SU-DHL-6 (cell line): Measurements from ENCODE around the gene GSTM2.

Source experiments
- H2AFZ ChIP-seq: fragments of 200-600 bp; sonication (generic); 2 replicates; pipeline ENCODE4 v1.6.1; 2014; ENCODE audit warnings: low read depth, mild to moderate bottlenecking, moderate library complexity, mixed read lengths, antibody characterized with exemption, low read length; ENCODE audit not compliant: severe bottlenecking
- H3F3A ChIP-seq: fragments of 200-600 bp; shearing (Covaris generic); 2 replicates; pipeline ENCODE4 v1.6.0; 2016; ENCODE audit warnings: antibody characterized with exemption, mild to moderate bottlenecking; ENCODE audit not compliant: insufficient read depth
- H3K27ac ChIP-seq: fragments of 200-600 bp; sonication (generic); 2 replicates; pipeline ENCODE4 v1.5.1; 2016; ENCODE audit warnings: low read depth, mild to moderate bottlenecking, low read length, moderate library complexity, mixed read lengths
- H3K27me3 ChIP-seq: fragments of 200-600 bp; sonication (generic), shearing (Covaris generic); 2 replicates; pipeline ENCODE4 v1.6.0; 2014; ENCODE audit warnings: mild to moderate bottlenecking, low read length
- H3K36me3 ChIP-seq: fragments of 200-600 bp; sonication (generic); 2 replicates; pipeline ENCODE4 v1.6.1; 2014; ENCODE audit warnings: mild to moderate bottlenecking, low read length, mixed read lengths
- H3K4me2 ChIP-seq: fragments of 300-600, 200-600 bp; shearing (Covaris generic), sonication (generic); 2 replicates; pipeline ENCODE4 v1.6.0; 2014; ENCODE audit warnings: low read length, low read depth, mild to moderate bottlenecking; ENCODE audit not compliant: poor library complexity, severe bottlenecking
- H3K4me3 ChIP-seq: fragments of 200-600 bp; sonication (generic); 2 replicates; pipeline ENCODE4 v1.5.1; 2014; ENCODE audit warnings: antibody characterized with exemption, low read length, mild to moderate bottlenecking, mixed read lengths; ENCODE audit not compliant: insufficient read depth, poor library complexity, severe bottlenecking
- H3K79me2 ChIP-seq: fragments of 200-600 bp; sonication (generic); 2 replicates; pipeline ENCODE4 v1.6.1; 2014; ENCODE audit warnings: mild to moderate bottlenecking, low read length, moderate library complexity; ENCODE audit not compliant: insufficient read depth
- H3K9ac ChIP-seq: fragments of 200-600 bp; sonication (generic); 2 replicates; pipeline ENCODE4 v1.7.0; 2014; ENCODE audit warnings: mild to moderate bottlenecking, low read length
- H3K9me2 ChIP-seq: fragments of 200-600 bp; sonication (generic); replicated peaks from 2 replicates; pipeline ENCODE4 v1.6.1; 2014; ENCODE audit warnings: low read length; ENCODE audit not compliant: insufficient read depth
- H3K9me3 ChIP-seq: fragments of 200-600 bp; sonication (generic); 2 replicates; pipeline ENCODE4 v1.6.1; 2014; ENCODE audit warnings: low read length, mixed read lengths; ENCODE audit not compliant: insufficient read depth
- H4K20me1 ChIP-seq: fragments of 200-600 bp; sonication (generic); 2 replicates; pipeline ENCODE4 v1.6.1; 2014; ENCODE audit warnings: low read depth, mild to moderate bottlenecking, antibody characterized with exemption, low read length, moderate library complexity, mixed read lengths
- EZH2phosphoT487 ChIP-seq: fragments of 200-600 bp; sonication (generic), shearing (Covaris generic); conservative IDR thresholded peaks from 2 replicates; pipeline ENCODE4 v1.6.1; 2018; ENCODE audit warnings: mild to moderate bottlenecking, antibody characterized with exemption, low read length, moderate library complexity, mixed read lengths
- TF ChIP-seq, protein P1 (sequence below): fragments of 200-600 bp; sonication (generic); IDR thresholded peaks from one replicate; pipeline ENCODE4 v1.5.1; 2017; ENCODE audit warnings: antibody characterized with exemption, mild to moderate bottlenecking, low read length, moderate library complexity; ENCODE audit not compliant: insufficient read depth, poor library complexity, severe bottlenecking

Gene GSTM2

GRCh38 chr1:109634771-109635750 lies 32.8 kb upstream of the GSTM2 start:
- H3K4me2 ChIP-seq: no peak overlapping the region
- H3K4me3 ChIP-seq: no peak overlapping the region
- H3K9me2 ChIP-seq: no peaks in the 10 kb centered on the region
- no peaks in the 10 kb centered on the region for H3K79me2 ChIP-seq
- H3K27ac ChIP-seq: no peak overlapping the region
- no peak overlapping the region for H2AFZ ChIP-seq
- no peaks in the 10 kb centered on the region for H3F3A ChIP-seq
- TF ChIP-seq EZH2phosphoT487: no peak
- TF ChIP-seq, protein P1, sequence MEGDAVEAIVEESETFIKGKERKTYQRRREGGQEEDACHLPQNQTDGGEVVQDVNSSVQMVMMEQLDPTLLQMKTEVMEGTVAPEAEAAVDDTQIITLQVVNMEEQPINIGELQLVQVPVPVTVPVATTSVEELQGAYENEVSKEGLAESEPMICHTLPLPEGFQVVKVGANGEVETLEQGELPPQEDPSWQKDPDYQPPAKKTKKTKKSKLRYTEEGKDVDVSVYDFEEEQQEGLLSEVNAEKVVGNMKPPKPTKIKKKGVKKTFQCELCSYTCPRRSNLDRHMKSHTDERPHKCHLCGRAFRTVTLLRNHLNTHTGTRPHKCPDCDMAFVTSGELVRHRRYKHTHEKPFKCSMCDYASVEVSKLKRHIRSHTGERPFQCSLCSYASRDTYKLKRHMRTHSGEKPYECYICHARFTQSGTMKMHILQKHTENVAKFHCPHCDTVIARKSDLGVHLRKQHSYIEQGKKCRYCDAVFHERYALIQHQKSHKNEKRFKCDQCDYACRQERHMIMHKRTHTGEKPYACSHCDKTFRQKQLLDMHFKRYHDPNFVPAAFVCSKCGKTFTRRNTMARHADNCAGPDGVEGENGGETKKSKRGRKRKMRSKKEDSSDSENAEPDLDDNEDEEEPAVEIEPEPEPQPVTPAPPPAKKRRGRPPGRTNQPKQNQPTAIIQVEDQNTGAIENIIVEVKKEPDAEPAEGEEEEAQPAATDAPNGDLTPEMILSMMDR: no peak
- no peaks in the 10 kb centered on the region for H4K20me1 ChIP-seq
- H3K9me3 ChIP-seq: no peaks in the 10 kb centered on the region
- no peak overlapping the region for H3K9ac ChIP-seq
- H3K27me3 ChIP-seq: no peaks in the 10 kb centered on the region
- no peaks in the 10 kb centered on the region for H3K36me3 ChIP-seq

- Histone ChIP-seq H3K27ac (no peak overlapping the region), H3K27me3 (no peaks in the 10 kb centered on the region), H3K79me2 (no peaks in the 10 kb centered on the region), H4K20me1 (no peaks in the 10 kb centered on the region), H3K36me3 (no peaks in the 10 kb centered on the region), H3K9me3 (no peaks in the 10 kb centered on the region), H3F3A (no peaks in the 10 kb centered on the region), H3K4me2 (no peak overlapping the region), H2AFZ (no peak overlapping the region), H3K4me3 (no peak overlapping the region), H3K9me2 (no peaks in the 10 kb centered on the region), H3K9ac (no peak overlapping the region)
- no peak for TF ChIP-seq EZH2phosphoT487
- TF ChIP-seq, protein P1: no peak
Observed at GRCh38 chr1:109635862-109636200, 32.0 kb upstream of the GSTM2 start.

DNA sequence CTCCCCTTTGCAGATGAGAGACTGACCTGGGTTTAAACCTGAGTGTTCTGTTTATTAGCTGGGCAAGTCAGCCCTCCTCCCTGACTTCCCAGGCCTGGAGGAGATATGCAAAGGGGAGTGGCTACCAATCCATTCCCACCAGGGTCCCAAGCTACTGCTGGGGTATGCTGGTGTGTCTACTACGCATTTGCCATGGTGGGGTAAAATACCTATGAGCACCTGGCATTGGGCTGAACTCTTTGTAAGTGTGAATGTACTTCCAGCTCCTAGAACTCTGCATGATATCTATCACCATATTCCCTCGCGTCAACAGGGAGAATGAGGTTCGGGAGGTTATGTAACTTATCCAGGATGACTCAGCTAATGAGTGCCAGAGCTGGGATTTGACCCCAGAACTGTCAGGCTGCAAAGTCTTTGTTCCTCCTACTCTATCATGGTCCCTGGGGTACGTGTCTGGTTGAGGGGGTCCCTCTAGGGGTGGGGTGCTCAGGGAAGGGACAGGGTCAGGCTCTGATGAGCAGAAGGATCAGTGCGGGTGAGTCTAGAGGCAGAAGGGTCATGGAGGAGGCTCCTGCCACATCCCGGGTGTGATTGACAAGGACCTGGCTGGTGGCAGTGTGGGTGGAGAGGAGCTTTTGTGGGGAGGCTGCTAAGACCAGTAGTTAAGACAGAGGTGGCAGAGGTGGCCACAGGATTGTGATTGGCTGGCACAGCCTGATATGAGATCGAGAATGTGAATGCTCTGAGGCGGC lies 31.5 kb upstream of the GSTM2 start:
- no peaks in the 10 kb centered on the region for H3K9me3 ChIP-seq
- H2AFZ ChIP-seq: no peak overlapping the region
- H4K20me1 ChIP-seq: no peaks in the 10 kb centered on the region
- H3K4me3 ChIP-seq: no peak overlapping the region
- no peak for TF ChIP-seq EZH2phosphoT487
- TF ChIP-seq, protein P1: no peak
- no peak overlapping the region for H3K27ac ChIP-seq
- H3K36me3 ChIP-seq: no peaks in the 10 kb centered on the region
- H3K27me3 ChIP-seq: no peaks in the 10 kb centered on the region
- no peaks in the 10 kb centered on the region for H3K9me2 ChIP-seq
- H3K79me2 ChIP-seq: no peaks in the 10 kb centered on the region
- no peak overlapping the region for H3K9ac ChIP-seq
- no peak overlapping the region for H3K4me2 ChIP-seq
- H3F3A ChIP-seq: no peaks in the 10 kb centered on the region
